Measurements from ENCODE around the gene ZSCAN12. TPM values are rescaled to one million over a fixed set of nuclear protein-coding genes. Genes with fewer than 3 reads are reported as not detected.

Gene ZSCAN12
- total and polyA plus RNA-seq, 10 of the 15 experiments (the other 5 are each of a cell fraction or from before 2014, with no cell fraction given) = 1.2 to 12.2 (median 7.4) TPM

GRCh38 chr6:28436404-28436803 lies 36.9 kb upstream of the ZSCAN12 start:
- ATAC-seq = no peak
- ChIA-PET CTCF (no interaction called here), RAD21 (ENCODE audit: unreplicated experiment) (no interaction called here), SMC1A (ENCODE audit: uncharacterized antibody, unreplicated experiment) (no interaction called here), POLR2A (no interaction called here)
- H3K4me1 ChIP-seq (ENCODE audit: control insufficient read depth, insufficient read depth, low read length) = no peaks in the 10 kb centered on the region
- H3K9ac ChIP-seq (ENCODE audit: control insufficient read depth, insufficient read depth, low read length) = no peak overlapping the region
- intact Hi-C loops (cut with micrococcal nuclease; ENCODE audit: unreplicated experiment) = no loop called here
- in situ Hi-C loops (cut with MboI) = no loop called here
- no peak overlapping the region for H2AFZ ChIP-seq (ENCODE audit: control insufficient read depth, low read depth, low read length)
- 31% methylated on average over 3 of the region's 3 CpGs for WGBS (ENCODE audit: insufficient coverage, insufficient replicate concordance, low lambda C conversion rate, missing lambda C conversion rate)
- no peak overlapping the region for H3K27ac ChIP-seq (ENCODE audit: control insufficient read depth, insufficient read depth)
- BruUV-seq (replicated peaks) = no TSS peak
- H3K27me3 ChIP-seq (replicated peaks in 1 of 2; ENCODE audit: control insufficient read depth in 2 of 2, insufficient read depth in 2 of 2, low read length in 1 of 2) = no peaks in the 10 kb centered on the region
- DNase-seq (ENCODE audit: low read depth, low spot score) = no peak
- no peak overlapping the region for H3K4me2 ChIP-seq (ENCODE audit: control insufficient read depth, insufficient read depth)
- FAIRE-seq = no peak
- no peaks in the 10 kb centered on the region for H3K9me3 ChIP-seq (replicated peaks; ENCODE audit: control insufficient read depth, insufficient read depth, low read length)
- no peaks in the 10 kb centered on the region for H3K79me2 ChIP-seq (ENCODE audit: control insufficient read depth, insufficient read depth, low read length)
- H3K4me3 ChIP-seq = no peak overlapping the region
- H4K20me1 ChIP-seq (ENCODE audit: control insufficient read depth, insufficient read depth) = no peaks in the 10 kb centered on the region
- no peaks in the 10 kb centered on the region for H3K36me3 ChIP-seq (ENCODE audit: control insufficient read depth in 2 of 2, insufficient read depth in 2 of 2, low read length in 1 of 2)
- TF ChIP-seq HCFC1 (IDR thresholded peaks at IDR 0.05; ENCODE audit: low read length) (no peak), ETV6 (conservative IDR thresholded peaks at IDR 0.05 in 1 of 2, IDR thresholded peaks at IDR 0.05 in 1 of 2; ENCODE audit: borderline replicate concordance in 1 of 2, low read depth in 1 of 2) (no peak), MXI1 (IDR thresholded peaks at IDR 0.05; ENCODE audit: low read depth, low read length) (no peak), SUPT20H (IDR thresholded peaks at IDR 0.05; ENCODE audit: borderline replicate concordance, control insufficient read depth, low read depth, low read length) (no peak), SKIL (IDR thresholded peaks at IDR 0.05; ENCODE audit: low read depth, poor library complexity, severe bottlenecking) (no peak), SMAD1 (IDR thresholded peaks at IDR 0.05; ENCODE audit: low read depth, partially characterized antibody) (no peak), SMARCA5 (IDR thresholded peaks at IDR 0.05) (no peak), RAD51 (IDR thresholded peaks at IDR 0.05) (no peak), CEBPZ (IDR thresholded peaks at IDR 0.05; ENCODE audit: low read depth, low read length) (no peak), HDGF (IDR thresholded peaks at IDR 0.05) (no peak), RAD21 (IDR thresholded peaks at IDR 0.05; ENCODE audit: insufficient read depth, low read depth, low read length) (no peak), CHD1 (IDR thresholded peaks at IDR 0.05; ENCODE audit: low read depth, low read length) (no peak), SPI1 (IDR thresholded peaks at IDR 0.05; ENCODE audit: borderline replicate concordance, insufficient read depth, low read depth, low read length) (no peak), KDM1A (IDR thresholded peaks at IDR 0.05; ENCODE audit: borderline replicate concordance) (no peak), TCF7 (IDR thresholded peaks at IDR 0.05; ENCODE audit: borderline replicate concordance) (no peak)
- TF ChIP-seq, protein P1, sequence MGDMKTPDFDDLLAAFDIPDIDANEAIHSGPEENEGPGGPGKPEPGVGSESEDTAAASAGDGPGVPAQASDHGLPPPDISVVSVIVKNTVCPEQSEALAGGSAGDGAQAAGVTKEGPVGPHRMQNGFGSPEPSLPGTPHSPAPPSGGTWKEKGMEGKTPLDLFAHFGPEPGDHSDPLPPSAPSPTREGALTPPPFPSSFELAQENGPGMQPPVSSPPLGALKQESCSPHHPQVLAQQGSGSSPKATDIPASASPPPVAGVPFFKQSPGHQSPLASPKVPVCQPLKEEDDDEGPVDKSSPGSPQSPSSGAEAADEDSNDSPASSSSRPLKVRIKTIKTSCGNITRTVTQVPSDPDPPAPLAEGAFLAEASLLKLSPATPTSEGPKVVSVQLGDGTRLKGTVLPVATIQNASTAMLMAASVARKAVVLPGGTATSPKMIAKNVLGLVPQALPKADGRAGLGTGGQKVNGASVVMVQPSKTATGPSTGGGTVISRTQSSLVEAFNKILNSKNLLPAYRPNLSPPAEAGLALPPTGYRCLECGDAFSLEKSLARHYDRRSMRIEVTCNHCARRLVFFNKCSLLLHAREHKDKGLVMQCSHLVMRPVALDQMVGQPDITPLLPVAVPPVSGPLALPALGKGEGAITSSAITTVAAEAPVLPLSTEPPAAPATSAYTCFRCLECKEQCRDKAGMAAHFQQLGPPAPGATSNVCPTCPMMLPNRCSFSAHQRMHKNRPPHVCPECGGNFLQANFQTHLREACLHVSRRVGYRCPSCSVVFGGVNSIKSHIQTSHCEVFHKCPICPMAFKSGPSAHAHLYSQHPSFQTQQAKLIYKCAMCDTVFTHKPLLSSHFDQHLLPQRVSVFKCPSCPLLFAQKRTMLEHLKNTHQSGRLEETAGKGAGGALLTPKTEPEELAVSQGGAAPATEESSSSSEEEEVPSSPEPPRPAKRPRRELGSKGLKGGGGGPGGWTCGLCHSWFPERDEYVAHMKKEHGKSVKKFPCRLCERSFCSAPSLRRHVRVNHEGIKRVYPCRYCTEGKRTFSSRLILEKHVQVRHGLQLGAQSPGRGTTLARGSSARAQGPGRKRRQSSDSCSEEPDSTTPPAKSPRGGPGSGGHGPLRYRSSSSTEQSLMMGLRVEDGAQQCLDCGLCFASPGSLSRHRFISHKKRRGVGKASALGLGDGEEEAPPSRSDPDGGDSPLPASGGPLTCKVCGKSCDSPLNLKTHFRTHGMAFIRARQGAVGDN (IDR thresholded peaks at IDR 0.05) = no peak

Data from GM12878 (cell line).